ENCODE measurements around the gene MEF2A. TPM values are rescaled to one million over a fixed set of nuclear protein-coding genes. Genes with fewer than 3 reads are reported as not detected.

MEF2A gene
- total and polyA plus RNA-seq, 10 of the 15 experiments (the other 5 are each of a cell fraction or from before 2014, with no cell fraction given), result 7.2 to 46.7 (median 35.9) TPM

- TF ChIP-seq SUZ12 (IDR thresholded peaks at IDR 0.05; ENCODE audit: unreplicated experiment) (no peak), YBX1 (IDR thresholded peaks at IDR 0.05) (no peak), RUNX3 (IDR thresholded peaks at IDR 0.05; ENCODE audit: low read length) (no peak), ZNF24 (IDR thresholded peaks at IDR 0.05) (no peak), ZNF207 (IDR thresholded peaks at IDR 0.05; ENCODE audit: borderline replicate concordance) (no peak)
Measured at GRCh38 chr15:99618941-99619411, 53.2 kb downstream of the MEF2A start (continued).

GRCh38 chr15:99619712-99620111, 53.9 kb downstream of the MEF2A start:
- SMC1A ChIA-PET (ENCODE audit: uncharacterized antibody, unreplicated experiment), result interaction anchor here (1.1 kb wide), 1 partner anchor 50 kb away, joined by 3 read pairs; no protein-coding TSS in a partner anchor
- Histone ChIP-seq H3K4me1 (ENCODE audit: control insufficient read depth, insufficient read depth, low read length) (peaks cover 8% of the 10 kb centered on the region), H2AFZ (ENCODE audit: control insufficient read depth, low read depth, low read length) (no peak overlapping the region), H3K4me2 (ENCODE audit: control insufficient read depth, insufficient read depth) (no peak overlapping the region), H3K79me2 (ENCODE audit: control insufficient read depth, insufficient read depth, low read length) (peaks cover 79% of the 10 kb centered on the region), H3K9me3 (replicated peaks; ENCODE audit: control insufficient read depth, insufficient read depth, low read length) (peaks cover 8% of the 10 kb centered on the region; the same call in 2 of the 3 replicates), H3K27ac (ENCODE audit: control insufficient read depth, insufficient read depth) (no peak overlapping the region), H3K36me3 (ENCODE audit: control insufficient read depth in 2 of 2, insufficient read depth in 2 of 2, low read length in 1 of 2) (no peaks in the 10 kb centered on the region), H4K20me1 (ENCODE audit: control insufficient read depth, insufficient read depth) (no peaks in the 10 kb centered on the region), H3K9ac (ENCODE audit: control insufficient read depth, insufficient read depth, low read length) (no peak overlapping the region), H3K27me3 (replicated peaks in 1 of 2; ENCODE audit: control insufficient read depth in 2 of 2, insufficient read depth in 2 of 2, low read length in 1 of 2) (no peaks in the 10 kb centered on the region), H3K4me3 (no peak overlapping the region)
- intact Hi-C loops (cut with micrococcal nuclease; ENCODE audit: unreplicated experiment) (no loop called here), in situ Hi-C loops (cut with MboI) (no loop called here)
- CTCF ChIA-PET, result interaction anchor here (0.6 kb wide), 1 partner anchor 347 kb away, joined by 3 read pairs; no protein-coding TSS in a partner anchor
- no peak for ATAC-seq
- FAIRE-seq, result no peak
- no peak for TF ChIP-seq ZBTB11 (CRISPR knock-in tag; IDR thresholded peaks at IDR 0.05)
- TF ChIP-seq TARDBP (IDR thresholded peaks at IDR 0.05; ENCODE audit: borderline replicate concordance), result no peak
- TF ChIP-seq SKIL (IDR thresholded peaks at IDR 0.05; ENCODE audit: low read depth, poor library complexity, severe bottlenecking), result no peak
- RAD21 ChIA-PET (ENCODE audit: unreplicated experiment), result no interaction called here
- DNase-seq (ENCODE audit: low read depth, low spot score), result no peak
- POLR2A ChIA-PET, result no interaction called here
- BruUV-seq (replicated peaks), result no TSS peak
- 98% methylated on average over 2 of the region's 2 CpGs for WGBS (ENCODE audit: insufficient coverage, insufficient replicate concordance, low lambda C conversion rate, missing lambda C conversion rate)
